ENCODE data around the gene ZEB1.
"Not testable (repeated sequence)": the region's sequence is repeated elsewhere in the genome, so short reads cannot be mapped to it uniquely, and the experiment has no call there.

Gene ZEB1

DNA sequence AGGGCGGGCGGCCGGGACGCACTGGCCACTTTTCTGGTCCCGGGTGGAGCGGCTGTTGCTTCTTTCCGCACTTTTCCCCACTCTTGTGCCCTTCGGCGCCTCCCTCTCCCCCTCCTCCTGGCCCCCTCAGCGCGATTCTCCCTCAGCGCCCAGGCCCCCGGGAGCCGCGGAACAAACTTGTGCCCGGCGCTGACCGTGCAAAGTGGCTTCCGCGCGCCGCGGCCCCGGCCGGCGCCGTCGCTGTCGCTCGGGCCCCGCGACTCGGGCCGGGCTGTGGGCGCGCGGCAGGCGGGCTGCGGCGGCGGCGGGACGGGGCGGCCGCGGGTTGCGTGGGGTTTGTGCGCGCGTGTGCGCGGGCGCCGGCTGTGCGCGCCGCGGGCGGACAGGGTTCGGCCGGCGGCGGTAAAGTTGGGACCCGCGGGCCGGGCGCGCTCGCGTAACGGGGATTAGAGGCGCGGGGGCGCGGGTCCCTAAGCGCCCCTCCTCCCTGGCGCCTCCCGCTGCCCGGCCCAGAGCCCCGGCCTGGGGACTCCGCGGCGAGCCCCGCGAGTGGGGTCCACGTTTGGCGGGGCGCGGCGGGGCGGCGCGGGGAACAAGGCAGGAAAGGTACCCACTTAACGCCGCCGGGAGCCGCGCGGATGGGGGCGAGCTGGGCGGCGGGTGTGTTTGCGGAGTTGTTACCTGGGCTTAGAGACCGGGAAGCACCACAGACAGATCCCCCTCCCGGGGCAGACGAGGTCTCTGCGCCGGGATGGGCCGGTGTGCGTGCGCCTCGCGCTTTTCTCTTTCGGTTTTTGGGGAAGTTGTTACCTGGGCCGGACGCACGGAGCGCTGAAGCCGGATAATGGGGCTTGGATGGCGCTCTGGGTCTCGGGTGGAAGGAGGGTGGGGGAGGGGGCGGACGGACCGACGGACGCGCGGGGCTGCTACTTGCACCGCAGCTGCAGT is 860 bp downstream of the ZEB1 start:
- no peak for DNase-seq

- peak; percentile 68 for DNase-seq
These were observed 1.7 kb downstream of the ZEB1 start for GRCh38 chr10:31320550-31321211.

DNA sequence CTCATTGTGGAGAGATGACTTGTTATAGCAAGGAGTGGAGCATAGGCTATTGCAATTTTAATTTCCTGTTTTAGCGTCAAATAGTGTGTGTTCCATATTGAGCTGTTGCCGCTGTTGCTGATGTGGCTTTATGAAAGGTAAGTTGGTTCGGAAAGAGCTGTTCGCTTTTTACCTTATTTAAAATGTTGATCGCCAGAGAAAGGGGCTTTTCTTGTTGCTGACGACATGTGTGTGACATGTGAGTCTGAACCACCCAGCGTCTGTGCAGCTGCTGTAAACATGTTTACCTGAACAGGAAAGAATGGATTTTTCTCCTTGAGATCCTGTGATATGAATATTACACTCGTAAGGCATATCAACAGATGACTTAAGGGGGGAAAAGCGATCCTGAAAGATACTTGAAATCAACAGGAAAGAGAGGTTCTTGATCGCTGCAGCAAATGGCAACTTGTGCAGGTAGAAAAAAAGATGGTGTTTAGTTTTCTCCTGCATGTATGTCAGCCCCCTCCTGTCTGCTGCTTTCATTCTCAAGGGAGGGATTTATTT is 2.5 kb downstream of the ZEB1 start:
- DNase-seq: peak; percentile 90

DNA sequence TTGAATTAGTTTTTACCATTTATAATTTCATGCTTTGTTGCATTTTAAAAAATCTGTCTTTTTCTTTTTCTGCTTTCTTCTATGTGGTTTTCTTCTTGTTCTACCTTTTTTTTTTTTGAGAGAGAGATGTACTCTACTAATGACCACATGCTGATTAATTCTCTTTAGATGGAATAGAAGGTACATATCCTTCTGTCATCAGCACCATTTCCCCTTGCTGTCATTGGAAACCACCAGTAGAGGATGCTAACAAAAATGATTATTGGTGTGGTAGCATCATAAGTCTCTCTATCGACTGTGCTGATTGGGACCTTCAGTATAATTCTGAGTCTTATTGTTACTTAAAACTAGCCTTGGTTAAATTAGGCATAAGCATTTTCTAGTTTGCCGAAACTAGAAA is 3.6 kb downstream of the ZEB1 start:
- DNase-seq: peak; percentile 48

- DNase-seq: peak; percentile 27
These were observed 21.3 kb downstream of the ZEB1 start for GRCh38 chr10:31340343-31340742.

DNA sequence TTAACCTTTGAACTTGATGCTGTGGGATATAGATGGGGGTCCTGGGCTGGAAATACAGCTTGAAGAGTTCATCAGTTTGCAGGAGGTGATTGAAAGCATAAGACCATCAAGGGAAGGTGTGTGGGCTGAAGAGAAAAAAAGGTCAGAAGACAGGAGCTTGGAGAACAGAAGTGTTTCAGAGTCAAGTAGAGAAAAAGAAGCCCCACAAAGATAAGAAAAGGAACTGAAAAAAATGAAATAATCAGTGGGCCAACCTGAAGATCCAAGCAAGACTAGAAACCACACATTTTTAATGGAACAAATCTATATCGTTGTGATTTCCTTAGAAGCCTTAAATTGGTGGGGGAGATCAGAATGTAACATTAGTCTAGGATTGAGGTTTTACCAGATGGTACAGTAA is 22.5 kb downstream of the ZEB1 start:
- no peak for DNase-seq

- no peak for DNase-seq
These were observed 24.0 kb downstream of the ZEB1 start for GRCh38 chr10:31343009-31343408.

DNA sequence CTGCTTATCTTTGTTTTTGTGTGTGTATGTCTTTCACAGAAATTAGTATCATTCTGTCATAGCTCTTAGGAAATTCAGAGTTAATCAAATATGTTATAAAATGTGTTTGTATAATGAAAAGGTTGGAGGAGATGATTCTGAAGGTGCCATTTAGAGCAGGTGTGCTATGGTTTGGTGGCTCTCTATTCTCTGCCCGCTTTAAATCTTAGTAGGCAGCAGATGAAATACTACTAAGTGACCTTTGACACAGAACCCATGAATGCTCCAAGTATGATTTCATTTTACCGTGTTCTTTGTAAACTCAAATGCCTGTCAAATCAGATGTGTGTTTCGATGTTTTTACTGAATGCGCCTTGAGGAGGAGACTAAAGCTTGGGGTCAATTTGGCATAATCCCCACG is 24.5 kb downstream of the ZEB1 start:
- no peak for DNase-seq

GRCh38 chr10:31345886-31346285 is 26.9 kb downstream of the ZEB1 start:
- DNase-seq: no peak

DNA sequence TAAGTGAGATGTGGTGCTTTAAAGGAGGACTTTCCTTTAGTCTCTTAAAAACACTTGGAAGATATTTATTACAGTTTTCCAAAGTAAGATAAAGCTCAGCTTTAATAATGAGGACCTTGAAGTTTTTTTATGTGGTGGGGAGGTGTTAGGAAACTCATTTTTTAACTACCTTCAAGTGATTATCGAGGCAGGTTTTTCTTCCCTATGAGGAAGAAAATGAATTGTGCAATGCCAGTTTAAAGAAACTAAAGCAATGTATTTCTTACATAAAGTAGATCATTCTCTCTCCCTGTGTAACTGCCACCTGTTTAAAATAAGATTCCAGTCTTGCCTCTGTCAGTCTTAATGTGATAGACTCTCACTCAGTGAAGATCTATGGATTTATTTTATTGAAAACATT is 27.9 kb downstream of the ZEB1 start:
- DNase-seq: no peak

DNA sequence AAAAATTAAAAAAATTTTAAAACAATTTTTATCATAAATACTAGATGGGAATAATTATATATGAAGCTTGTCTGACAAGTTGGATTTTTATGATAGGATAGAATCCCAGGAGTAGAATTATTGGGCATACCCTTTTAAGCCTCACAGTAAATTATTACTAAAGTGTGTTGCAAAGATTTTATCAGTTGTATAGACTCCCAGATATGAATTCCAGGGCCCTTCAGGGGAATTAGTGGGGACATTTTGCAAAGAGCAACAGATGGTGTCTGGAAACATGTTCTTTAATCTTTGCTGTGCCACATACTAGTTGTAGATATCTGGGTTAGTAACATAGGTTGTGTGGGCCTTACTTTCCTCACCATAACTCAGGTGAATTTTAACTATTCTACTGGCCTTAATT is 28.7 kb downstream of the ZEB1 start:
- DNase-seq: no peak

- no peak for DNase-seq
These were observed 31.9 kb downstream of the ZEB1 start for GRCh38 chr10:31350891-31351290.

DNA sequence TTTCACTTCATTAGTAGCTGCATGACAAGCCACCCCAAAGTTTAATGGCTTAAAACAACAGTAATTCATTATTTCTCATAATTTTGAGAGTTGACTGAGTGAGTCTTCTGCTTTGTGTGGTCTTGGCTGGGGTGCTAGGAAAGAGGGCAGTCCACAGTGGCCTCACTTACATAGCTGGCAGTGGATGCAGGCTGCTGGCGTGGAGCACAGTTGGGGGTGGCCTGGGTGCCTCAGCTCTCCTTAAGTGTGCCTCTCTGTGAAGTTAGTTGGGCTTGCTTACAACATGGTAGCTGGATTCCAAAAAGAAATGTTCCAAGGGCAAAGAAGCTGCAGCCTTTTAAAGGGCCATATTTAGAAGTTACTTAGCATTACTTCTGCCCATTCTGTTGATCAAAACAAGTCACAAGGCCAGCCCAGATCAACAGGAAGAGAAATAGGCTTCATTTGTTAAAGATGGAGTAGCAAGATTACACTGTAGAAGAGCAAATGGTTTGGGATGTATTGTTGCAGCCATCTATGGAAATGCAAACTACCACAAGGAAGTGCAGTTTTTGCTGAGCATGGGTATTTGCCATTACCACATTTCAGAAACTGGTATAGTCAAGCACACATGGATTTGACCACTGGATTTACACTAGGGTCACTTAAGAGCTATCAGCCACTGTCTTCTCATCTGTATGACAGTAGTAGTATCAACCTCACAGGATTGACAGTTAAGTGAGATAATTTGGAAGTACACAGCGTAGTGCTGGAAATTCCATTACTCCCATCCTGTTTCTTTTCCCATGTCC is 33.6 kb downstream of the ZEB1 start:
- no peak for DNase-seq

GRCh38 chr10:31353574-31353973 is 34.6 kb downstream of the ZEB1 start:
- DNase-seq: no peak

DNA sequence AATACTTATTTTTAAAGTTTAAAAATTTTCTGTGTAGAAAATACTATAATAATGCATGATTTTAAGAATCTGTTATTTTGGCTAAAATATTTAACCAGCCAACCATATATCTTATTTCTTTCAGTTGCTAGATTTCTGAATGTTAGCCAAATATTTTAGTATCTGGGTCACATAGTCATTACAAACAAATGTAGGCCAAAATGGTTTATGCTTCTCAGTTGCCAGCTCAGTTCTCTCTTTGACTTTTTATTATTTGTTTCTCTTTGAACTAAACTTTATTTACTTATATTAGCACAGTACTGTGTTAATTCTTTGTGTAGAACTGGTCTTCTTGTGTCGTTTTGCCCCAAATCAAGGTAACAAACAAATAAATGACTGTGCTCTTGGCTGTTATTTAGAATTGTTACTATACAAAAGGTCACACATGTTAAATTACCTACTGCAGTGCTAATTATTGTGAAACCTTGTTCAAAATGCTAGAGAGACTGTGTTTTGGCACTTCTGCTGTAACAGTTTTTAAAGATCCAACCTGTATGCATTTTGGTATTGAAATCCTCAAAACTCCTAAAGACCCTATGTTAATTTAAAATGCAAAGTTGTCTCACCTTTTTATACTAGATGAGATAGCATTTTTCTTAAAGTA is 39.8 kb downstream of the ZEB1 start:
- DNase-seq: no peak

- DNase-seq: peak; percentile 11
These were observed 41.0 kb downstream of the ZEB1 start for GRCh38 chr10:31359979-31360378.

DNA sequence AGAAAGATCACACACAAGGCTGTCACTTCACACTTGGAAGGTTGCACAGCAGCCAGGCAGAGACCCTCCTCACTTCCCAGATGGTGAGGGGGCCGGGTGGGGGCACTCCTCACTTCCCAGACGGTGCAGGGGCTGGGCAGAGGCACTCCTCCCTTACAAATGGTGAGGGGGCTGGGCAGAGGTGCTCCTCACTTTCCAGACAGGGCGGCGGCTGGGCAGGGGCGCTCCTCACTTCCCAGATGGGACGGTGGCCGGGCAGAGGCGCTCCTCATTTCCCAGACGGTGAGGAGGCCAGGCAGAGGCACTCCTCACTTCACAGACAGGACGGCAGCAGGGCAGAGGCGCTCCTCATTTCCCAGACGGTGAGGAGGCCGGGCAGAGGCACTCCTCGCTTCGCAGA is 42.5 kb downstream of the ZEB1 start:
- DNase-seq: not testable (repeated sequence)

DNA sequence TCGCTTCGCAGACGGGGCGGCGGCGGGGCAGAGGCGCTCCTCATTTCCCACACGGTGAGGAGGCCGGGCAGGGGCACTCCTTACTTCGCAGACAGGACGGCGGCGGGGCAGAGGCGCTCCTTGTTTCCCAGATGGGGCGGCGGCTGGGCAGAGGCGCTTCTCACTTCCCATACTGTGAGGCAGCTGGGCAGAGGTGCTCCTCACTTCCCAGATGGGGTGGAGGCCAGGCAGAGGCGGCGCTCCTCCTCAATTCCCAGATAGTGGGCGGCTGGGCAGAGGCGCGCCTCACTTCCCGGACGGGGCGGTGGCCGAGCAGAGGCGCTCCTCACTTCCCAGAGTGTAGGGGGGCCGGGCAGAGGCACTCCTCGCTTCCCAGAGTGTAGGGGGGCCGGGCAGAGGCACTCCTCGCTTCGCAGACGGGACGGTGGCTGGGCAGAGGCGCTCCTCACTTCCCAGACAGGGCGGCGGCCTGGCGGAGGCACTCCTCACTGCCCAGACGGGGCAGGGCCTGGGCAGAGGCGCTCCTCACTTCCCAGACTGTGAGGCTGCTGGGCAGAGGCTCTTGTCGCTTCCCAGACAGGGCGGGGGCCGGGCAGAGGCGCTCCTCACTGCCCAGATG is 43.1 kb downstream of the ZEB1 start:
- no peak for DNase-seq

DNA sequence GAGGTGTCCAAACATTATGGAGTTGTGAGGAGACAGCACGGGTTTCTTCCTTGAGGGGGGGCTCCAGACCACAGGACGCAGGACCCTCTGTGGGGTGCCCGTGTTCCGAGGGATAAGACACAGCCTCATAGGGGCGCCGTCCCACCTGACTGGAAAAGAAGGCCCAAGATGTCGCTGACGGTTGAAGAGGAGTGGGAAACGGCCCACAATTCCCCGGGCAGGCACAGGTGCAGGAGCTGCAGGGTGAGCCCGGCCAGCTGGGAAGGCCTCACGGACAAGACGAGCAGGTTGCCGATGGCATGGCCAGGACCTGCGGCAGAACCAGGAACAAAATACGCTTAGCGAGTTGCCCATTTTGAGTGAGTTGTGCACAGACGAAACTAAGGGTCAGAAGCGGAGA is 44.7 kb downstream of the ZEB1 start:
- not testable (repeated sequence) for DNase-seq

DNA sequence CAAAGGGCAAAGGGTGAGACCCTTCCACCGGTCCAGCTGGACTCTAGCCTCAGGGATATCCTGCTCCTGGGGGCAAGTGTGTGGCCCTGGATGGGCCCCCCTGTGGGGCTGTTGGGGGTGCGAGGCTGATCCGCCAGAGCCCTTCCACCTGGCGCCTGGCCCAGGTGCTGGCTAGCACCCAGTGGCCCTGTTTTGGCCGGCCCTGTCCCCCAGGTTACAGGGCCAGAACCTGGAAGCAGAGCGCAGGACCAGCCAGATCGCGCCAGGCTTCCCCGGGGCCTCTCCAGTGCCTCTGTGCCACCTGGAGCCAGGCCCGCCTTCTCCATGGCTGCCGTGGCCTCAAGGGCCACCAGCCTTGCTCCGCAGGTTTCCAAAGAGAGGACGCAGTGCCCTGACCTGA is 45.2 kb downstream of the ZEB1 start:
- not testable (repeated sequence) for DNase-seq

- no peak for DNase-seq
These were observed 47.7 kb downstream of the ZEB1 start for GRCh38 chr10:31366703-31367102.

- DNase-seq: no peak
These were observed 49.7 kb downstream of the ZEB1 start for GRCh38 chr10:31368724-31369123.
